Measurements from ENCODE around the gene CEMIP. TPM values are rescaled to one million over a fixed set of nuclear protein-coding genes. Genes with fewer than 3 reads are reported as not detected.

CEMIP gene
- total RNA-seq, 1 donor from 2014 or later: 3.6 TPM

DNA sequence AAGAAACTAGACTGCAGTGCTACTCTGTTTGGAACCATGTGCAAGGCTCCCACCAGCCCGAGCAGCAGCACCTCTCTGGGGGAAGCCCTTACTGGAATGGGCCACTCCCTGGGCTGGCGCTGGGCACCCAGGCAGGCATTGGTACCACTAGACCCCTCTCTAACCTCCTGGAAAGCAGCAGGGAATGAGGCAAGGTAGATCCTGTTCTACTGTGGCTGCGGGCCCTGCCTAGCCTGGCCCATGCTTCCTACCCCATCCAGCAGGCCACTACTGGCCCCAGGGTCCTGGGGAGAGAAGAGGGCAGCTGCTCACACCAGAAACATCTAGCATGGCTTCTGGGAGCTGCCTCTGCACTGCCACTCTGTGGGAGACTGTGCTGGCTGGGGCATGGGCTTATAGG, 165.6 kb downstream of the CEMIP start:
- H3K4me1 Mint-ChIP-seq (ENCODE audit: low read depth, unreplicated experiment): peaks cover 4% of the 10 kb centered on the region
- TF ChIP-seq EZH2 (IDR thresholded peaks at IDR 0.05; ENCODE audit: insufficient read depth, low read length): no peak
- TF ChIP-seq, protein P1, sequence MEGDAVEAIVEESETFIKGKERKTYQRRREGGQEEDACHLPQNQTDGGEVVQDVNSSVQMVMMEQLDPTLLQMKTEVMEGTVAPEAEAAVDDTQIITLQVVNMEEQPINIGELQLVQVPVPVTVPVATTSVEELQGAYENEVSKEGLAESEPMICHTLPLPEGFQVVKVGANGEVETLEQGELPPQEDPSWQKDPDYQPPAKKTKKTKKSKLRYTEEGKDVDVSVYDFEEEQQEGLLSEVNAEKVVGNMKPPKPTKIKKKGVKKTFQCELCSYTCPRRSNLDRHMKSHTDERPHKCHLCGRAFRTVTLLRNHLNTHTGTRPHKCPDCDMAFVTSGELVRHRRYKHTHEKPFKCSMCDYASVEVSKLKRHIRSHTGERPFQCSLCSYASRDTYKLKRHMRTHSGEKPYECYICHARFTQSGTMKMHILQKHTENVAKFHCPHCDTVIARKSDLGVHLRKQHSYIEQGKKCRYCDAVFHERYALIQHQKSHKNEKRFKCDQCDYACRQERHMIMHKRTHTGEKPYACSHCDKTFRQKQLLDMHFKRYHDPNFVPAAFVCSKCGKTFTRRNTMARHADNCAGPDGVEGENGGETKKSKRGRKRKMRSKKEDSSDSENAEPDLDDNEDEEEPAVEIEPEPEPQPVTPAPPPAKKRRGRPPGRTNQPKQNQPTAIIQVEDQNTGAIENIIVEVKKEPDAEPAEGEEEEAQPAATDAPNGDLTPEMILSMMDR (IDR thresholded peaks at IDR 0.05; ENCODE audit: insufficient read depth, low read depth, low read length): no peak
- H3K9me3 Mint-ChIP-seq (ENCODE audit: unreplicated experiment): peaks cover 3% of the 10 kb centered on the region
- H3K27ac Mint-ChIP-seq (ENCODE audit: unreplicated experiment): no peak overlapping the region
- FAIRE-seq: no peak
- no peak overlapping the region for H3K4me2 ChIP-seq (ENCODE audit: low read length)
- peaks cover 6% of the 10 kb centered on the region for H3K36me3 ChIP-seq (ENCODE audit: insufficient read depth, low read length)
- H3K4me1 ChIP-seq (ENCODE audit: insufficient read depth, low read length): no peaks in the 10 kb centered on the region
- no peaks in the 10 kb centered on the region for H3K27me3 ChIP-seq (ENCODE audit: insufficient read depth, low read length)
- H3K4me3 Mint-ChIP-seq (ENCODE audit: unreplicated experiment): no peak overlapping the region
- H3K36me3 Mint-ChIP-seq (ENCODE audit: low read depth, unreplicated experiment): peaks cover 30% of the 10 kb centered on the region
- H3K9me3 ChIP-seq (ENCODE audit: insufficient read depth, low read depth, low read length): no peaks in the 10 kb centered on the region
- H3K79me2 ChIP-seq (ENCODE audit: insufficient read depth, low read length): no peaks in the 10 kb centered on the region
- H3K9ac ChIP-seq (ENCODE audit: low read length): no peak overlapping the region
- peaks cover 1% of the 10 kb centered on the region for H3K27me3 Mint-ChIP-seq (ENCODE audit: low read depth, unreplicated experiment)
- DNase-seq (ENCODE audit: low read depth): no peak
- H3K27ac ChIP-seq (ENCODE audit: low read depth, low read length): no peak overlapping the region
- H3K4me3 ChIP-seq (ENCODE audit: insufficient read depth, low read depth, low read length): no peak overlapping the region
- H2AFZ ChIP-seq (ENCODE audit: low read depth, low read length): no peak overlapping the region
- H4K20me1 ChIP-seq (ENCODE audit: insufficient read depth, low read length): peaks cover 14% of the 10 kb centered on the region

DNA sequence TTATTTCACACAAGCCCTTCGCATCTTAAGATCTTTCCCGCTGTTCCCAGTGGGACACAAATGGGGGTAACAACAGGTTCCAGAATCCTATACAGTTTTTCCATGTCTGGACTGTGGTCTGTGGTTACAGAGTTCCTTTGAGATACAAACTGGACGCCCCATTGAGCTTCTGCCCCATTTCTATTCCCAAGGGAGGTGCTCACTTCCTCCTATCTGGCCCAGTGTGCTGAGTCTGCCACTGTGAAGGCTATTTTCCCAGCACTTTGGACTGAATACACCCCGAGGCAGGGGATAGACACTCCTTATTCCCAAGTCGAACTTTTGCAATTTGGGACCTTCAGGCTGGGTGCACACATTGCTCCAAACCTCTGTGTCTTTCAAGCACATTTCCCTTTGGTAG, 166.4 kb downstream of the CEMIP start:
- H3K9me3 Mint-ChIP-seq (ENCODE audit: unreplicated experiment): peaks cover 3% of the 10 kb centered on the region
- FAIRE-seq: no peak

DNA sequence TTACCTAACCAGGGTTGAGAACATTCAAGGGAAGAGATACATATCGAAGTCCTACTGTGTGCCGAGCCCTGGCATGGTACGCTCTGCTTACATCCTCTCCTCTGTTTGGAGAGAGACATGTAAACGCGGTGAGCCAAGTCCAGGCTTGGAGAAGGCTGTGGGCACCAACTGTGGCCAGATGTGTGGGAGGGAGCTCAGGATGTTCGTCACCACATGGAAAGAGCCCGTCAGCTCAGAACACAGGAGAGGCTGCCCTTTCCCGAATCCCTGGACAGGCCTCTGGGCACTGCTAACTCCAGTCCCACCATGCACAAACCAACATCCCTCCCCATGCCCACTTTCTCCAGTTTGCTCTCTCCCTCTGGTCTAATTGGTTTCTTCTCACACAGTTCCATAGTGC, 167.4 kb downstream of the CEMIP start:
- H3K27me3 ChIP-seq (ENCODE audit: insufficient read depth, low read length): no peaks in the 10 kb centered on the region
- no peaks in the 10 kb centered on the region for H3K4me1 ChIP-seq (ENCODE audit: insufficient read depth, low read length)
- TF ChIP-seq, protein P1 (IDR thresholded peaks at IDR 0.05; ENCODE audit: insufficient read depth, low read depth, low read length): no peak
- TF ChIP-seq EZH2 (IDR thresholded peaks at IDR 0.05; ENCODE audit: insufficient read depth, low read length): no peak
- Mint-ChIP-seq H3K4me3 (ENCODE audit: unreplicated experiment) (no peak overlapping the region), H3K9me3 (ENCODE audit: unreplicated experiment) (peaks cover 3% of the 10 kb centered on the region), H3K36me3 (ENCODE audit: low read depth, unreplicated experiment) (peaks cover 36% of the 10 kb centered on the region), H3K4me1 (ENCODE audit: low read depth, unreplicated experiment) (peaks cover 4% of the 10 kb centered on the region), H3K27ac (ENCODE audit: unreplicated experiment) (no peak overlapping the region), H3K27me3 (ENCODE audit: low read depth, unreplicated experiment) (peaks cover 1% of the 10 kb centered on the region)
- H3K9me3 ChIP-seq (ENCODE audit: insufficient read depth, low read depth, low read length): no peaks in the 10 kb centered on the region
- no peak overlapping the region for H3K4me2 ChIP-seq (ENCODE audit: low read length)
- H3K9ac ChIP-seq (ENCODE audit: low read length): no peak overlapping the region
- H3K4me3 ChIP-seq (ENCODE audit: insufficient read depth, low read depth, low read length): no peak overlapping the region
- peaks cover 16% of the 10 kb centered on the region for H4K20me1 ChIP-seq (ENCODE audit: insufficient read depth, low read length)
- no peaks in the 10 kb centered on the region for H3K79me2 ChIP-seq (ENCODE audit: insufficient read depth, low read length)
- H3K27ac ChIP-seq (ENCODE audit: low read depth, low read length): no peak overlapping the region
- DNase-seq (ENCODE audit: low read depth): no peak
- no peak for FAIRE-seq
- no peak overlapping the region for H2AFZ ChIP-seq (ENCODE audit: low read depth, low read length)
- H3K36me3 ChIP-seq (ENCODE audit: insufficient read depth, low read length): peaks cover 10% of the 10 kb centered on the region

More for the DNA sequence above, 166.4 kb downstream of the CEMIP start:
- Mint-ChIP-seq H3K36me3 (ENCODE audit: low read depth, unreplicated experiment) (peaks cover 31% of the 10 kb centered on the region), H3K4me3 (ENCODE audit: unreplicated experiment) (no peak overlapping the region), H3K27me3 (ENCODE audit: low read depth, unreplicated experiment) (peaks cover 1% of the 10 kb centered on the region), H3K27ac (ENCODE audit: unreplicated experiment) (no peak overlapping the region), H3K4me1 (ENCODE audit: low read depth, unreplicated experiment) (peaks cover 4% of the 10 kb centered on the region)
- H2AFZ ChIP-seq (ENCODE audit: low read depth, low read length): no peak overlapping the region
- peaks cover 6% of the 10 kb centered on the region for H3K36me3 ChIP-seq (ENCODE audit: insufficient read depth, low read length)
- no peak for DNase-seq (ENCODE audit: low read depth)
- H3K9me3 ChIP-seq (ENCODE audit: insufficient read depth, low read depth, low read length): no peaks in the 10 kb centered on the region
- H3K79me2 ChIP-seq (ENCODE audit: insufficient read depth, low read length): no peaks in the 10 kb centered on the region
- peaks cover 19% of the 10 kb centered on the region for H4K20me1 ChIP-seq (ENCODE audit: insufficient read depth, low read length)
- H3K4me3 ChIP-seq (ENCODE audit: insufficient read depth, low read depth, low read length): no peak overlapping the region
- H3K27me3 ChIP-seq (ENCODE audit: insufficient read depth, low read length): no peaks in the 10 kb centered on the region
- H3K27ac ChIP-seq (ENCODE audit: low read depth, low read length): no peak overlapping the region
- H3K4me1 ChIP-seq (ENCODE audit: insufficient read depth, low read length): no peaks in the 10 kb centered on the region
- TF ChIP-seq EZH2 (IDR thresholded peaks at IDR 0.05; ENCODE audit: insufficient read depth, low read length): no peak
- TF ChIP-seq, protein P1 (IDR thresholded peaks at IDR 0.05; ENCODE audit: insufficient read depth, low read depth, low read length): no peak
- H3K9ac ChIP-seq (ENCODE audit: low read length): no peak overlapping the region
- H3K4me2 ChIP-seq (ENCODE audit: low read length): no peak overlapping the region
